ENCODE results near the gene SOAT2. TPM values are rescaled to one million over a fixed set of nuclear protein-coding genes. Genes with fewer than 3 reads are reported as not detected.

SOAT2 gene
- polyA plus RNA-seq, 2 of the 4 experiments (the other 2 are of a cell fraction) = 0.09 to 0.14 TPM

- Histone ChIP-seq H3K9me3 (no peaks in the 10 kb centered on the region), H3K4me2 (no peak overlapping the region), H3K4me1 (peaks cover 12% of the 10 kb centered on the region), H3K4me3 (no peak overlapping the region), H3K27ac (no peak overlapping the region)
- ChIA-PET POLR2A (interaction anchor here (1.6 kb wide), 1 partner anchor 11 kb away, joined by 7 read pairs; the partner anchor contains the start of gene SPRYD3), CTCF (interaction anchor here (0.9 to 38.0 kb wide), 3 partner anchors 8 to 107 kb away, joined by 3 to 1424 read pairs (median 10); partner anchors contain the start of genes SPRYD3 and TNS2)
- no peak for FAIRE-seq
- WGBS (ENCODE audit: missing lambda C conversion rate) = 17% methylated on average over 2 of the region's 2 CpGs
- no peak for DNase-seq (ENCODE audit: low read depth in 1 of 2, low spot score in 1 of 2)
- ATAC-seq = 0 out of 6 replicates have a peak, but pooled peaks of 1 of the 2 experiments have one; percentile 45
- TF ChIP-seq HOXA7 (CRISPR knock-in tag; IDR thresholded peaks at IDR 0.05) (no peak), TFCP2L1 (CRISPR knock-in tag; IDR thresholded peaks at IDR 0.05) (no peak), FOXS1 (CRISPR knock-in tag; IDR thresholded peaks at IDR 0.05) (no peak), HOXB13 (CRISPR knock-in tag; IDR thresholded peaks at IDR 0.05; ENCODE audit: low read depth) (no peak), MAX (IDR thresholded peaks at IDR 0.05) (no peak), CHD2 (IDR thresholded peaks at IDR 0.05; ENCODE audit: low read length, partially characterized antibody) (no peak), RFX5 (IDR thresholded peaks at IDR 0.05) (no peak), ZSCAN20 (CRISPR knock-in tag; IDR thresholded peaks at IDR 0.05) (no peak), TP53 (CRISPR knock-in tag; IDR thresholded peaks at IDR 0.05) (no peak), JUNB (IDR thresholded peaks at IDR 0.05) (no peak), RCOR1 (IDR thresholded peaks at IDR 0.05; ENCODE audit: low read depth, low read length) (no peak)
These were observed 12.7 kb upstream of the SOAT2 start for GRCh38 chr12:53090554-53090953.

- no peak overlapping the region for H3K4me2 ChIP-seq
- H3K27ac ChIP-seq = no peak overlapping the region
- H3K9me3 ChIP-seq = no peaks in the 10 kb centered on the region
- no peak for TF ChIP-seq CBX8 (IDR thresholded peaks at IDR 0.05)
- TF ChIP-seq RAD21 (conservative IDR thresholded peaks at IDR 0.05 in 1 of 2, IDR thresholded peaks at IDR 0.05 in 1 of 2) = no peak
- no peak for TF ChIP-seq KDM1A (IDR thresholded peaks at IDR 0.05; ENCODE audit: low read depth)
- no peak for TF ChIP-seq POLR2AphosphoS2 (conservative IDR thresholded peaks at IDR 0.05; ENCODE audit: low read length)
- TF ChIP-seq FOSL2 (IDR thresholded peaks at IDR 0.05) = no peak
- TF ChIP-seq FOSL2 (CRISPR knock-in tag; IDR thresholded peaks at IDR 0.05) = no peak
- TF ChIP-seq SMC3 (IDR thresholded peaks at IDR 0.05) = no peak
- no peak for TF ChIP-seq TP53 (CRISPR knock-in tag; IDR thresholded peaks at IDR 0.05)
- no peak for TF ChIP-seq NPAS2 (CRISPR knock-in tag; IDR thresholded peaks at IDR 0.05; ENCODE audit: borderline replicate concordance)
- TF ChIP-seq USF2 (IDR thresholded peaks at IDR 0.05) = no peak
- no peak for TF ChIP-seq POLR2A (IDR thresholded peaks at IDR 0.05; ENCODE audit: low read length)
- TF ChIP-seq HEYL (CRISPR knock-in tag; IDR thresholded peaks at IDR 0.05) = no peak
- WGBS (ENCODE audit: missing lambda C conversion rate) = 73% methylated on average over 6 of the region's 6 CpGs
- FAIRE-seq (no peak), DNase-seq (ENCODE audit: low read depth in 1 of 2, low spot score in 1 of 2) (no peak), ATAC-seq (no peak)
- CTCF ChIA-PET = interaction anchor here (38.0 kb wide), 1 partner anchor 27 kb away, joined by 1424 read pairs; the partner anchor contains the start of genes SPRYD3 and TNS2
- POLR2A ChIA-PET = interaction anchor here (2.3 kb wide), 1 partner anchor 13 kb away, joined by 7 read pairs; the partner anchor contains the start of gene SPRYD3
- peaks cover 20% of the 10 kb centered on the region for H3K4me1 ChIP-seq
- no peak overlapping the region for H3K4me3 ChIP-seq
These were observed 11.5 kb upstream of the SOAT2 start for GRCh38 chr12:53091756-53092155.

- POLR2A ChIA-PET = interaction anchor here (0.6 to 2.3 kb wide), 2 partner anchors 15 to 40 kb away, joined by 3 to 7 read pairs; partner anchors contain the start of gene SPRYD3
- WGBS (ENCODE audit: missing lambda C conversion rate) = 83% methylated on average over 6 of the region's 6 CpGs
- DNase-seq (ENCODE audit: low read depth in 1 of 2, low spot score in 1 of 2) (no peak), FAIRE-seq (no peak), ATAC-seq (no peak)
- CTCF ChIA-PET = interaction anchor here (0.7 to 38.0 kb wide), 6 partner anchors 8 to 194 kb away, joined by 3 to 1424 read pairs (median 4); partner anchors contain the start of genes SPRYD3 and TNS2
- TF ChIP-seq NR3C1 (IDR thresholded peaks at IDR 0.05) = no peak
- no peak for TF ChIP-seq SMC3 (IDR thresholded peaks at IDR 0.05)
- TF ChIP-seq PHF8 (IDR thresholded peaks at IDR 0.05; ENCODE audit: borderline replicate concordance, low read depth) = no peak
- no peak for TF ChIP-seq NFE2L2 (conservative IDR thresholded peaks at IDR 0.05; ENCODE audit: low read length)
- no peak for TF ChIP-seq HOXB13 (CRISPR knock-in tag; IDR thresholded peaks at IDR 0.05; ENCODE audit: low read depth)
- no peak for TF ChIP-seq JUNB (IDR thresholded peaks at IDR 0.05)
- H3K9me3 ChIP-seq = no peaks in the 10 kb centered on the region
- H3K4me2 ChIP-seq = no peak overlapping the region
- no peak overlapping the region for H3K4me3 ChIP-seq
- H3K27ac ChIP-seq = peak overlapping the region in 1 of 2 experiments; percentile 55; a peak in 3 of 6 replicates
- H3K4me1 ChIP-seq = peaks cover 30% of the 10 kb centered on the region
These were observed 9.4 kb upstream of the SOAT2 start for GRCh38 chr12:53093777-53094393.
